NT2/D1 (cell line): ENCODE measurements around the gene MED12.

Experiments used
- SUZ12 ChIP-seq: IDR thresholded peaks from 2 replicates; pipeline ENCODE4 v1.6.1; 2011; ENCODE audit not compliant: insufficient read length, insufficient read depth; ENCODE audit errors: extremely low read depth
- YY1 ChIP-seq: IDR thresholded peaks from 2 replicates; pipeline ENCODE4 v1.6.1; 2011; ENCODE audit not compliant: insufficient read length, insufficient read depth
- ZNF274 ChIP-seq: IDR thresholded peaks from 2 replicates; pipeline ENCODE4 v1.6.1; 2011; ENCODE audit warnings: mild to moderate bottlenecking, low read depth, low read length

GRCh38 chrX:71082124-71082647 is 36.2 kb upstream of the MED12 start:
- no peak for TF ChIP-seq YY1
- no peak for TF ChIP-seq SUZ12
- TF ChIP-seq ZNF274, result no peak
